ENCODE results near the gene COG8. TPM values are rescaled to one million over a fixed set of nuclear protein-coding genes. Genes with fewer than 3 reads are reported as not detected.

Gene COG8
- total and polyA plus RNA-seq, 2 experiments from 2014 or later, result 21.4 to 79.9 TPM

GRCh38 chr16:69345923-69346322 is 6.6 kb upstream of the COG8 start:
- H3K4me1 ChIP-seq (ENCODE audit: insufficient read depth), result 0 out of 2 replicates have a peak, but pooled peaks cover 1% of the 10 kb centered on the region
- H3K9me2 ChIP-seq (ENCODE audit: insufficient read depth), result no peaks in the 10 kb centered on the region
- Mint-ChIP-seq H3K4me3 (no peak overlapping the region), H3K36me3 (ENCODE audit: low read depth) (peaks cover 37% of the 10 kb centered on the region), H3K27ac (no peak overlapping the region), H3K27me3 (ENCODE audit: insufficient read depth, low read depth, poor library complexity) (no peaks in the 10 kb centered on the region), H3K4me1 (peaks cover 7% of the 10 kb centered on the region; the same call in 2 of the 3 replicates), H3K9me3 (no peaks in the 10 kb centered on the region)
- H3K27me3 ChIP-seq (ENCODE audit: insufficient read depth), result no peaks in the 10 kb centered on the region
- no peaks in the 10 kb centered on the region for H4K20me1 ChIP-seq (replicated peaks; ENCODE audit: insufficient read depth)
- H3K79me2 ChIP-seq (replicated peaks; ENCODE audit: insufficient read depth), result peaks cover 15% of the 10 kb centered on the region
- H3K4me2 ChIP-seq, result no peak overlapping the region
- no peak overlapping the region for H2AFZ ChIP-seq
- DNase-seq (ENCODE audit: low spot score) (no peak), ATAC-seq (no peak)
- TF ChIP-seq CTCF (conservative IDR thresholded peaks at IDR 0.05; ENCODE audit: low read depth in 2 of 2) (no peak), REST (IDR thresholded peaks at IDR 0.05; ENCODE audit: unreplicated experiment) (no peak), CREB1 (CRISPR knock-in tag; IDR thresholded peaks at IDR 0.05; ENCODE audit: low read depth) (no peak), STAT1 (IDR thresholded peaks at IDR 0.05; ENCODE audit: unreplicated experiment) (no peak), EZH2 (IDR thresholded peaks at IDR 0.05; ENCODE audit: low read depth, unreplicated experiment) (no peak), EZH2phosphoT487 (IDR thresholded peaks at IDR 0.05; ENCODE audit: unreplicated experiment) (no peak)
- H3K36me3 ChIP-seq (ENCODE audit: insufficient read depth), result peaks cover 30% of the 10 kb centered on the region
- no peak overlapping the region for H3K27ac ChIP-seq (ENCODE audit: low read depth)
- no peak overlapping the region for H3K4me3 ChIP-seq
- peaks cover 11% of the 10 kb centered on the region; the same call in 1 of the 2 replicates for H3F3A ChIP-seq (replicated peaks; ENCODE audit: low read depth)

GRCh38 chr16:69344171-69344570 is 4.8 kb upstream of the COG8 start:
- Histone ChIP-seq H3K4me1 (ENCODE audit: insufficient read depth) (peaks cover 9% of the 10 kb centered on the region; the same call in 1 of the 2 replicates), H3K4me3 (no peak overlapping the region), H3K36me3 (ENCODE audit: insufficient read depth) (peaks cover 30% of the 10 kb centered on the region), H3K79me2 (replicated peaks; ENCODE audit: insufficient read depth) (peaks cover 26% of the 10 kb centered on the region), H3K9me2 (ENCODE audit: insufficient read depth) (no peaks in the 10 kb centered on the region), H2AFZ (no peak overlapping the region), H3K4me2 (no peak overlapping the region), H3K27ac (ENCODE audit: low read depth) (no peak overlapping the region), H3F3A (replicated peaks; ENCODE audit: low read depth) (peaks cover 16% of the 10 kb centered on the region; the same call in 1 of the 2 replicates), H3K27me3 (ENCODE audit: insufficient read depth) (no peaks in the 10 kb centered on the region), H4K20me1 (replicated peaks; ENCODE audit: insufficient read depth) (0 out of 2 replicates have a peak, but pooled peaks cover 3% of the 10 kb centered on the region)
- H3K27ac Mint-ChIP-seq, result no peak overlapping the region
- H3K4me1 Mint-ChIP-seq, result peaks cover 12% of the 10 kb centered on the region
- no peak overlapping the region for H3K4me3 Mint-ChIP-seq
- DNase-seq (ENCODE audit: low spot score), result no peak
- H3K9me3 Mint-ChIP-seq, result no peaks in the 10 kb centered on the region
- peaks cover 9% of the 10 kb centered on the region for H3K27me3 Mint-ChIP-seq (ENCODE audit: insufficient read depth, low read depth, poor library complexity)
- H3K36me3 Mint-ChIP-seq (ENCODE audit: low read depth), result peaks cover 53% of the 10 kb centered on the region
- TF ChIP-seq EZH2phosphoT487 (IDR thresholded peaks at IDR 0.05; ENCODE audit: unreplicated experiment) (no peak), ETS1 (IDR thresholded peaks at IDR 0.05) (no peak), CREB1 (CRISPR knock-in tag; IDR thresholded peaks at IDR 0.05; ENCODE audit: low read depth) (no peak), NANOG (IDR thresholded peaks at IDR 0.05; ENCODE audit: borderline replicate concordance) (no peak), CTCF (conservative IDR thresholded peaks at IDR 0.05; ENCODE audit: low read depth in 2 of 2) (no peak), ZNF331 (CRISPR knock-in tag; IDR thresholded peaks at IDR 0.05; ENCODE audit: low read depth) (no peak), EZH2 (IDR thresholded peaks at IDR 0.05; ENCODE audit: low read depth, unreplicated experiment) (no peak)
- ATAC-seq, result no peak

Measured in GM23338 (cell line).